NCI-H2171 (cell line): ENCODE results near the gene STAG1.
"Not testable (repeated sequence)": the region's sequence is repeated elsewhere in the genome, so short reads cannot be mapped to it uniquely, and the experiment has no call there.

Experiments
- DNase-seq: peaks from one replicate; lab custom pipeline; 2025; lab: John Stamatoyannopoulos, UW

STAG1 gene

GRCh38 chr3:136645915-136646314 is 106.3 kb downstream of the STAG1 start:
- DNase-seq: no peak

DNA sequence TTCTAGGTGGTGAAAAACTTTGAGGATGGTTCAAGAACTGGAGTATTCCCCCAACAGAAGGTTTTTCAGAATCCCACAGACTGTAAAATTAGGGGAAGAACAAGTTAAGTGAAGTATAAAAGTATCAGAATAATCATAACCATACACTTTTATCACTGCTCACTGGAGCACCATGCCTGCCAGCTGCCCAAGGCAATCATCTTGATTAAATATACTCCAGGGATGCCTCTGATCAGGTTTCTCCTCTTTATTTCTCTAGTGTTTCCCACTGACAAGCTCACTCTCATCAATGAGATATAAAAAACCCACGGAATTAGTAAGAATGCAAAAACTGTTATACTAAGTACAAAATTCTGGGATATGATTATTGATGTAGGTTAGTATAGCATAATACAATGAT is 108.0 kb downstream of the STAG1 start:
- peak; percentile 15 for DNase-seq

- DNase-seq: not testable (repeated sequence)
These were observed 108.8 kb downstream of the STAG1 start for GRCh38 chr3:136643380-136643779.

DNA sequence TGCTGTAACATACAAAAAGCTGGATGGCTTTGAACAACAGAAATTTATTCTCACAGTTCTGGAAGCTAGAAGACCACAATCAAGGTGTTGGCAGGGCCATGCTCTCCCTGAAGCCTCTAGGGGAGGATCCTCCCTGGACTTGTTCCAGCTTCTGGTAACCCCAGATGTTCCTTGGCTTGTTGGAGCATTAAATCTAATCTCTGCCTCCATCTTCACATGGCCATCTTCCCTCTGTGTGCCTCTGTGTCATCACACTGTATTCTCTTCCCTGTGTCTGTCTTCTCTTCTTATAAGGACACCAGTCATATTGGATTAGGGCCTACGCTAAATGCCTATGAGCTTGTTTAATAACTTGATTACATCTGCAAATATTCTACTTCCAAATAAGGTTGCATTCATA is 109.5 kb downstream of the STAG1 start:
- DNase-seq: peak; percentile 62

DNA sequence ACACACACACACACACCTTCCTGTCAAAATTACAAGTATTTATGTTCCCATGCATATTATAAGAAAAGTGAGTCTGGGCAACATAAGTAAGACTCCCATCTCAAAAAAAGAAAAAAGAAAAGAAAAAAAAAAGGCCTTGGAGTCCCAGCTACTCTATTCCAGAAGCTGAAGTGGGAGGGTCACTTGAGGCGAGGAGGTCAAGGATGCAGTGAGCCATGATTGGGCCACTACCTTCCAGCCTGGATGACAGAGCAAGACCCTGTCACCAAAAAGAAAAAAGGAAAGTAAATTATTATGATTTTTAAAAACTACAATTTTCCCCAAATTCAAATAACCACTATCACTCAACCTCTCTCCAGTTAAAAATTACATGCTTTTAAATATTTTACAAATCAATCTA is 113.1 kb downstream of the STAG1 start:
- DNase-seq: no peak

- no peak for DNase-seq
These were observed 115.0 kb downstream of the STAG1 start for GRCh38 chr3:136637176-136637575.

DNA sequence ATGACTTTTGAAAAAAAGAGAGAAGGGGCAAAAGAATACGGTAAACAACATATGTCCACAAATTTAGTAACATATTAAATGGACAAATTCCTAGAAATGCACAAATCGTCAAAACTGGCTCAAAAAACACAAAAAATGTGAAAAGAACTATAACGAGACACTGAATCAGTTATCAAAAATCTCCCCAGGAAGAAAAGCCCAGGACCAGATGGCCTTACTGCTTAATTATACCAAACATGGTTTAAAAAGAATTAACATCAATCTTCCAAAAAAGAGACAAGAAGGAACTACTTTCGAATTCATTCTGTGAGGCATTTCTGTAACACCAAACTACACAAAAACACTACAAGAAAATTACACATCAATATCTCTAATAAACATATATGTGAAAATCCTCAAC is 117.4 kb downstream of the STAG1 start:
- no peak for DNase-seq

DNA sequence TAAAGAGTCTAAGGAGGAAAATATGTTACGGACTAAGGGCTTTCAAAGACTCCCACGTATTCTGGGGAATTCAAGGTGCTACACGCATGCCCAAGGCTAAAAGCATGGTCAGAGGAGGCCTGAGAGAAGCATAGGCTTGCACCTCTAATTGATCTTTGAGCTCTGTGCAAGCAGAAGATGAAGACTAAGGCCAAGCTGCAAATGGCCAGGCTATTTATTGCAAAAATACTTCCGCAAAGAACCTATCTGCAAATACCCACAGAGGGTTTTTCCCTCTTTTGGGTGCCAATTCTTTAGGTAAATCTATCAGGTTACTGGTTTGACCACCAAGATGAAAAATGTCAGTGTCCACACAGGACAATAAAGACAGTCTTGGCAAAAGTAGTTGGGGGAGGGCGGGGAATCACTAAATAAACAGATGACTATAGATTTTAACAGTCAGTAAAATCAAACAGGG is 119.5 kb downstream of the STAG1 start:
- no peak for DNase-seq

- DNase-seq: no peak
These were observed 120.8 kb downstream of the STAG1 start for GRCh38 chr3:136631424-136631823.

DNA sequence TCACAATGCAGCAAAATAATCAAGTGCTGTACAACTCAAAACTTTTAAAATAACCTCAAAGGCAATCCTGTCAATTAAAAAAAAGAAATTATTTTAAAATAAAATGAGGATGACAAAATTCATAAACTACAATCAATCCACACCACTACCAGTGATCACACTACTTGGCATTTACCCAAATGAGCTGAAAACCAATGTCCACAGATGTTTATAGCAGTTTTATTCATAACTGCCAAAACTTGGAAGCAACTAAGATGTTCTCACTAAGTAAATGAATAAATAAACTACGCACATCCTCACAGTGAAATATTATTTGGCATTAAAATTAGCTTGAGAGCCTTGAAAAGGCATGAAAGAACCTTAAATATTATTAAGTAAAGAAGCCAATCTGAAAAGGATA is 121.3 kb downstream of the STAG1 start:
- no peak for DNase-seq

DNA sequence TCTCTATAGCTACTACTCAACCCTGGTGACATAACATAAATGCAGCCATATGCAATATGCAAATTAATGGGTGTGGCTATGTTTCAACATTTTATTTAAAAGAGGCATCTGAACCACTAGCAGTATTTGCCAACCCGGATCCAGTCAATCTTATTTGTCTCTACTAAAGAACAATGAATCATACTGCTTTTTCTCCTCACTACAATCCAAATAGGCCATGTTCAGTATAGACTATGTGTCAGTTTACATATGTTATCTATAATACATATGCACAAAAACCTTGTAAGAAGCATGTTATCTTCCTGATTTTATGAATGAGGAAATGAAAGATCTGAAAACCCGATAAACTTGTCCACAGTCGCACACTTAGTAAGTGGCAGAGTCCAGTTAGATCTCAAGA is 125.7 kb downstream of the STAG1 start:
- DNase-seq: no peak

DNA sequence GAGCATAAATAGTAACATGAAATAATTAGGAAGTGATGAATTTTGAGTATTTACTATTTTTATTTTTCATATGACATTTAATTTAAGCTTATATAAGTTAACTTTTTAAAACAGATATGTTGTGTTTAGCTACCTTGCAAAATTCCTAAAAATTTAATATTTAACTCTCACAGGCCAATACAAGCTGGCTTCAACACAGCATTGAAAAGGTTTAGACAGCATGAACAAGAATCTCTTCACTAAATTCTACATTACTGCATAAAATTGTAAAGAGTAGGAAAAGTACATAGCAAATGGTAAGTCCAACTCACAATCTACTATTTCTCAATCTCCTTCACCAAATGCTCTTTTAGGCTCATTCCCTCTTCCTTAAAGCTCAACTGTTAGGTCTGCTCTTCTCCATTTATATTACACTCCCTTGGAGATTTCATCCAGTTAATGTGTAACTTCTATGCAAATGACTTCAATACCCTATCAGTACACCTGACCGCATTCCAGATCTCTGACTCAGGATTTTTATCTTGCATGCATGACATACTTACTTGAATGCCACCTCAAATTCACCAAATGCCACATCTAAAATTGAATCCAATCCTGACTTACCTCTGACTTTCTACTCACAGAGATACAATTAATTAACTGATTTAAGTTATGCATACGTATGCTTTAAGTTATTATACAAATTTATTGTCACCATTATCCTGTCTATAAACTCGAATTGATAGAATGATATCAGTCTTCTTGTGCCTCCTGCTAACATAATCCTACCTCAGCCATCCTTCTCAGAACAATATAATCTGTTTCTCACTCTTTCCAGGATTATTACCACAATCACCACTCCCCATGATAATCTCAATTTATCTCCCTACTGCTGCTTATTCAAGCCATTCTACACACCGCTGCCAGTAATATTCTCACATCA is 127.0 kb downstream of the STAG1 start:
- DNase-seq: no peak

DNA sequence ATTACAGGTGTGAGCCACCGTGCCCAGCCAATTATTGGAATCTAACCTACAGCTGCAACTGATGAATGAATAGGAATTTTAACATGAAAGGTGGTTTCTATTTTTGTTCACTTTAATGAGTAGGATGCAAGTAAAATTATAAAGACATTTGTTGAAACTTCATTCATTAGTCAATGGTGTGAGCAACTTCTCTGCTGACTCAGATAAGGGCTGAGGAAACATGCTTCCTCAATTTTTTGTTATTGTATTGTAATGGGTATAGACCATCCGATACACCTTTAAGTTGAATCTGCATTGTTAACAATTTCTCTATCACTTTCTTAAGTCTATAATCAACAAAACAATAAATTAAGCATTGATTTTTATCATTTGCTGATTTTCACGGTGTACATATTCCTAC is 127.8 kb downstream of the STAG1 start:
- no peak for DNase-seq

DNA sequence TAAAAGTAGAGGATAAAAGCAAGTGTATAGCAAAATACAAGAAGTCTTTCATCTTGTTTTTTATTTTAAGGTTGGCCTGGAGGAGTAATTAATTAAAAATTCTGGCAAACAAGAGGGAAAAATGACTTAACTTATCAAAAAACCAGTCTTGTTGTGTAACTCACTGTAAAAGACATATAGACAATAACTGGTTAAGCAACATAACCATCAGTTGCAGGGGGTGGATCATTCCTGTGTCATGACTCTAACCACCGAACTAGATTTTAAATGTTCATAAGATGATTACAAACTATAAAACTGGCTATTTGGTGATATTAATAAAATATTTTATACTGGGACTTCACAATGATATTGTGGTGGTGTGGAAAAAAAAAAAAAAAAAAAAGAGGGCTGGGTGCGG is 130.6 kb downstream of the STAG1 start:
- no peak for DNase-seq

- DNase-seq: no peak
These were observed 131.7 kb downstream of the STAG1 start for GRCh38 chr3:136620436-136620835.

DNA sequence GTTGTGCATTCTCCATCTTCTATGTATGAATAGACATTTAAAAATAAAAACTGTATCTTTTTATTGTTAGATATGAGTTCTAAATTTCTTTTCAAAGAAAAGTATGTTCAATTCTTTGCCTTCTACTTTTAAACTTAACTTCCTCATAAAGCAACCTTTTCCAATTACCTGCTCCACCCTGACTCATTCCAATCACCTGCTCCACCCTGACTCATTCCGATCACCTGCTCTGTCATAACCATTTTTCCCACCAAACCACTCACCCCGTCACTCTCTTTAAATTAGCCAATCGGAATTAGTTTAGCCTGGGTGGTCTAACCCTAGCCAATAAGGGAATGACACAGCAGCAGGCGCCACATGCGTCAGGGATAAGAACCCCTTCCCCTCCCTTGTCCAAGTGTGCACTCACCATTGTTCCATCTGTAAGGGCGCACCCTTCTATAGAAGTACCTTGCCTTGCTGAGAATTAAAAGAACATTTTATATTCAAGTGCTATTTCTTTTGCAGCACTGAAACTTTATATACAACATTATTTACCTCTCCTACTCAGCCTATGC is 134.1 kb downstream of the STAG1 start:
- DNase-seq: not testable (repeated sequence)

GRCh38 chr3:136617198-136617597 is 135.0 kb downstream of the STAG1 start:
- no peak for DNase-seq

GRCh38 chr3:136612512-136612911 is 139.7 kb downstream of the STAG1 start:
- DNase-seq: no peak

DNA sequence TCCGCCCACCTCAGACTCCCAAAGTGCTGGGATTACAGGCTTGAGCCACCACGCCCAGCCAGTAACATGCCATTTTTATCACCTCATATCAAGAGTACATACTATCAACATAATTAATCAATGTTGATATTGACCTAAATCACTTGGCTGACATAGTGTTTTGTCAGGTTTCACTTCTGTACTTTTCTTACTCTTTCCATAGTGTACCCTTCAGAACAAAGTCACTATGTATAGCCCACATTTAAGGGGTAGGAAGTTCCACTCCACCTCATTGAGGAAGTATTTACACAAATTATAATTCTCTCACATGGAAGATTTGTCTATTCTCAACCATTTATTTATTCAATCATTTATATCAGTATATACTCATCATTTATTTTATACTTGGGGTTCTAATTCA is 145.2 kb downstream of the STAG1 start:
- DNase-seq: no peak

GRCh38 chr3:136606216-136606615 is 146.0 kb downstream of the STAG1 start:
- DNase-seq: not testable (repeated sequence)

DNA sequence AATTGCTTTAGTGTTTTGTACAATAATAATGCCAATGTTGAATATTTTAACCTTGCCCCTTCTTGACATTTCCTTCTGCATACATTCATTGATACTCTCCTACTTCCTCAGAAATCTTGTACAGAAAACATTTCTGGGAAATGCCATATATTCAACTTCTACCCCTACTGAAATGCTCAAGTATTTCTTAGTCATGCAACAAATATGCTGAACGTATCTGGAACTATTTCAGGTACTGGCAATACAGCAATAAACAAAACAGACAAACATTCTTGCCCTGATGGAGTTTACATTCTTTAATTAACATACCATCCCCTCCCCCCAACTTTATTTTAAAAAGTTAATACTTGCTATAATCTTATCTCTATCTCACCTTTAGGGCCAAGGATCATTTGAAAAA is 147.2 kb downstream of the STAG1 start:
- DNase-seq: no peak

GRCh38 chr3:136602818-136603217 is 149.4 kb downstream of the STAG1 start:
- no peak for DNase-seq

DNA sequence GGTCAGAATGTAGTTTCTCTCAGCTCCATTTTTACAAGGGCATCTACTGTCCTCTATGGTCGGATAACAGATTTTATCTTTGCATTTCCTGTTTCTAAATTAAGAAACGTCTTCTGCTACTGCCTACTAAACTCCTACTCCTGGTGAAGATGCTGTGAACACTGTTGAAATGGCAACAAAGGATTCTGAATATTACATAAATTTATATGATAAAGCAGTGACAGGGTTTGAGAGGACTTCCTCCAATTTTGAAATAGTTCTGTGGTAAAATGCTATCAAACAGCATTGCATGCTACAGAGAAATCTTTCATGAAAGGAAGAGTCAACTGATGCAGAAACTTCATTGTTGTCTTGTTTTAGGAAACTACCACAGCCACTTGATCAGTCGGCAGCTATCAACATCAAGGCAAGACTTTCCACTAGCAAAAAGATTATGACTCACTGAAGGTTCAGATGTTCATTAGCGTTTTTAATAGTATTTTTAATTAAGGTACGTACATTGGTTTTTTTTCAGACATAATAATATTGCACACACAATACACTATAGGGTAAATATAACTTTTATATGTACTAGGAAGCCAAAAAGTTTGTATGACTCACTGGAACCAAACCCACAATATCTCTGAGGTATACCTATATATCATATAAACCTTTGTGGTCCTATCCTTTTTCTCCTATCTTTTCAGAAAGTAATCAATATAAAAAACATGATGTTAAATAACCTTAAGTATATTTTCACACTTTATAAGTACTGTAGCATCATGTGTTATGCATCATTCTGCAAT is 156.1 kb downstream of the STAG1 start:
- DNase-seq: no peak
